ENCODE measurements around the gene KCNE1.
"Not testable (repeated sequence)": the region's sequence is repeated elsewhere in the genome, so short reads cannot be mapped to it uniquely, and the experiment has no call there.

Gene KCNE1

DNA sequence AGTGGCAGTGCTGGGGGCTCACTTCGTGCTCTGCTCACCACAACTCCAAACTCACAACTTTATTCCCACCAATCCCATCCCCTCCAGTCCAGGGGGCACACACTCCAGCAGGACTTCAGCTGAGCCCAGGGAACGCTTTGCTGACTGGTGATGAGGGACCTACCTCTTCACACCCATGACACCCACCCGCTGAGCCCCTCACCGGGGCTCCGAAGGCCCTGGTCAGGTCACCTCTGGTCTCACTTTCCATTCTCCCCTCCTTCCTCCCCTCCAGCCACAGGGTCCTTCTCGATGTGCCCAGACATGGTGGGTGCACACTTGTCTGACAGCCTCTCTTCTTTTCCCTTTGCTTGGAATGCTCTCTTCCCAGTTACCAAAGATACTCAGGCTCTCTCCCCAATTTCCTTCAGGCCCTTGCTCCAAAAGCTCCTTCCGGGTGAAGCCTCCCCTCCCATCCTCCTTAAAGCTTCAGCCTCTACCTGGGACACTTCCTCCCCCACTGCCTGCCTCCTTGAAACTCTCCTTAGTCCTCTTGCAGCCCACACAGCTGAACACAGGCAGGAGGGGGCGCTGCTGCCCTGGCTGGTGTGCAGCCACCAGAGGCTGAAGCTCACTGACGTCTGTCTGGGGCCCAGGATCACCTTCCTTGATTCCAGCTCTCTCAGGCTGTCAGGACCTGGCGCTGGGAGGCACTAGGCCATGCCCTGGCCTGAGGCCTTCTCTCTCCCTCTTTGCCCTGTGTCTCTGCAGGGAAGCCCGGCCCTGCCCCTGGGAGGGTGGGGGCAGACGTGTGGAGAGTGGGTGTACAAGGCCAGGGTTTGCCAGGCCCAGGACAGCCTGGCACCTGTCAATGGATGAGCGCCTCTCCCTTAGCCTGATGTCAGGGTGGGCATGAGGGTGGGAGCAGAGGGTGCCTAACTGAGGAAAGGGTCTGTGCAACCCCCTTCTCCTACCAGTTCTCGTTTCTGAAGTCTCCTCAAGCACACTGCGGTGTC, 1.6 kb downstream of the KCNE1 start:
- peak in 1 of 2 experiments; percentile 12 for DNase-seq

GRCh38 chr21:34509151-34509550, 2.9 kb downstream of the KCNE1 start:
- no peak for DNase-seq

DNA sequence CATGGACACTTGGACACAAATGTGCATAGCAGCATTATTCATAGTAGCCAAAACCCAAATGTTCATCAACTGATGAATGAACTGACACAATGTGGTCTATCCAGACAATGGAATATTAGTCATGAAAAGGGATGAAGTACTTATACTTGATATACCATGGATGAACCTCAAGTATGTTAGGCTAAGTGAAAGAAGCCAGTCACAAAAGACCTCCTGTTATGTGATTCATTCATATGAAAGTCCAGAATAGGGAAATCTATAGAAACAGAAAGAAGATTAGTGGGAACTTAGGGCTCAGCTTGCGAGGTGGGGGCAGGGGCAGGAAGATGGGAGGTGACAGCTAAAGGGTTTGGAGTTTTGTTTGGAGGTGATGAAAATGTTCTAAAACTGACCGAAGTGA, 7.4 kb downstream of the KCNE1 start:
- no peak for DNase-seq

DNA sequence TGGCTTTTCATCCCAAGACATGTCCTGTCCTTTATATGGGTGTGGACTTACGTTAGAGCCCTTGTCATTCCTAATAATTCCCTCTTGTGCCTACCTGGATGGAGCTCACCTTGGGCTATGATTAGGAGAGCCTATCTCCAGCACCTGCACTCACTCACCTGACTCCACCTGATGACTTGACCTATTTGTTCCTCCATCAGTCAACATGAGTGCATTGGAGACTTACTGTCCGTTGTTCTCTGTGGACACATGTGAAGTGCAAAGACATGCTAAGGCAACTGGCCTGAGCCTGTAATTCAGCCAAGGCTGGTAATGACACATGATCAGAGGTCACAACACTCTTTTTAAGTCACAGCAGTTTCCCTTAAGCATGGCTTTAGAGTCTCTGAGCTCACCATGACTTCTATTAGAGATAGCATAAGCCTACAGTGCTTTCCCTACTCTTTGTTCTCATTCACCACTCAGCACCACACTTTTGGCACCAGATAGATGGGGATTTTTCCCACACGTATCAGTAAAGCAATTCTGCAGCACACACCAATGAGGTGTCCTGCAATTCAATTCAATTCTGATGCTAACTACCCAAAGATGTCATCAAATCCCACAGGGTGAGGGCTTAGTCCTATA, 9.4 kb downstream of the KCNE1 start:
- DNase-seq: no peak

DNA sequence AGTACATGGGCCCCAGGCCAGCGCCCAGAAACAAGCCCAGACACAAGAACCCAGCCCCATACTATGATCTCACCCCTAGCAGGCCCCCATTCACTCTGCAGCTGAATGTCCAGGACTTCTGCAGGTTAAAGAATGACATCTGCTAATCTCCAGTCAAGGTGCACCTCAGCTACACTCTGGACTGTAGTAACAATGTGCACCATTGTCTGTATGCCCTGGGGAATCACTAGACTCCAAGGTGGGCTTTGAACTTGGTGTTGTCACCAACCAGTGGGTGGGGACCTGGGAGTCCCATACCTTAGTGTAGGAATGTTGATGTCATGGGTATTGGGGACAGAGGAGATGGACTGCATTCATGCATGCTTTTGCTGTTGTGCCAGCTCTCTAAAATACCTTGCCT, 10.3 kb downstream of the KCNE1 start:
- DNase-seq: no peak

GRCh38 chr21:34500191-34500590, 11.8 kb downstream of the KCNE1 start:
- no peak for DNase-seq

GRCh38 chr21:34499116-34499515, 12.9 kb downstream of the KCNE1 start:
- DNase-seq: no peak

DNA sequence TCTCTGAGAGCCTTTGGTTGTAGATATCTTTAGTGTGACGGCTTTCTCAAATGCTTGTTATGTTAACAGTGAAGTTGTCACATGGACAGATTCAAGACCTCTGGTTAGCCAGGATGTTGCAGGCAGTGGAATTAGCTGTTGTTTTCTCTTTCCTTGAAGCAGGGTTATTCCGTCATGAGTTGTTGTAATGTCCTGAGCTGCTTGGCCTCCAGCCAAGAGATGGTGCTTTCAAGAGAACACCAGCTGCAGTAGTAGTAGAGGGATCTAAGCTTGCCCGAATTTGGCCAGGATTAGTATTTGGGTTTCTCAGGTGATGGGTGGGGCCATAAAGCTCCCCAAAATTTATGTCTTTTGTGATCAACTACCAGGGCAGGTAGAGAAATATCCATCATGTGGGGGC, 13.4 kb downstream of the KCNE1 start:
- peak in 1 of 2 experiments; percentile 10 for DNase-seq

DNA sequence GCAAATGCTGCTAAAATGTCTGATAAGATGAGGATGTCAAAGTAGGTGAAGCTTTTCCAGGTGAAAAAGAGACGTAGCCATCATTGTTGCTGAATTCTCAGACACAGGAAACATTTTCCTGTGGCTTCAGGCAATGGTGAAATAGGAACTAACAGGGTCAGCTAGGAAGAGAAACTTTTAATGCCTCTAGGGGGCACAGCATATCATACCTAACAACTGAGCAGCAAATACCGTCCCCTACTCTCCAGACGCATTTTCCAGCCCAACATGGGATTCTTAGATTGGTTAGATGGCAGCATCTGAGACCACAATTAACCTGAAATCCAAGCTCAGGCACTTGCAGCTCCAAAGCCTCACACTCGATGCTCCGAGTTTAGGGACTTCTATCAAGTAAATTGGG, 28.2 kb downstream of the KCNE1 start:
- not testable (repeated sequence) for DNase-seq

DNA sequence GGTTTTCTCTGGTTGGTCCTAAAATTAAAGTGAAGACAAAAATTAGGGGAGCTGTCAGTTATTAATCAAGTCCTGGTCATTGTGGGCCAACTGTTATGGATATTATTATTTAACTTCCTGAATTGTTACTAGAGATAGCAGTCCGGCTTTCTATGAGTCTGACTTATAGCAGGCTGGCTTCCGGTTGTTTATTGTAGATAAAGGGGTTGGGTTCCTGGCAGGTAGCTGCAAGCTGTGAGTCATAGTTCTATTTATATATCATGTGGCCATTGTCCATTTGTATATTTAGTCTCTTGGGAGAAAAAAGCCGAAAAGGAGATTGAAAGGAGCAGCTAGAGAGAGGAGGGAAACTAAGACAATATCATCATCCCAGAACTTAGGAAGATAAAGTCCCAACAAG, 28.6 kb downstream of the KCNE1 start:
- not testable (repeated sequence) for DNase-seq

DNA sequence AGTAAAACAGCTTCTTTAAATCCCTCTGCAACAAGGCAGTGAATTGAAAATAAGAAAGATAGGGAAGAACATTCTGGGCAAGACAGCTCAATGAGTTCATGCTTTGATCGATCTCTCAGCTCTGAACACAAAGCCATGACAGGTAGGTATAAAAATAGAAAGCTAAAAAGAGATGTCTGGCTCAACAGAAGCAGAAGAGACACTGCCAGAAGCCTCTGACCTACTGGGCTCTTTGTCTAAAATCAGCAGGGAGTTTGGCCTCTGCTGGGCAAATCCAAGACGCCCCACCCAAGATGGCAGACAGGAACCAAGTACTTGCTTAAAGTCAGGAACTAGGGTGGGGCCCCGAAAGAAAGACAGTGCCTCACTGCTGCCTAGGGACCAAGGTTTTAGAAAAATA, 44.7 kb downstream of the KCNE1 start:
- DNase-seq: not testable (repeated sequence)

- not testable (repeated sequence) for DNase-seq
Measured at GRCh38 chr21:34459426-34459825, 52.6 kb downstream of the KCNE1 start.

DNA sequence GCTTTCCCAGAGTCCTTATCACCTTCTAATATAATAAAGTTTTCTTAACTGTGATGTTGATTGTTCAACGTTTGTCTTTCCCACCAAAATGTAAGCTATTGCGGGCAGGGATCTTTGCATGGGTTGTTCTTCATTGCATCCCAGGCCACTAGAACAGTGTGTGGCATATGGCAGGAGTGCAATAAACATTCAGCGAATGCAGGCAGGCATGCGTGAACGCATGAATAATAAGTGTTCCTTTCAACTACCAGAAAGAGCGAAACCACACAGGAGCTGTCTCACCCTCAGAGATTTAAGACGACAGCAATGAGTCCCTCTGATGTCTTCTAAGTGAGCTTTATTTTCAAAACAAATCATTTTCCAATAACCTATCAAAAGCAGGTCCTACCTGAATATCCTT, 53.7 kb downstream of the KCNE1 start:
- not testable (repeated sequence) for DNase-seq

DNA sequence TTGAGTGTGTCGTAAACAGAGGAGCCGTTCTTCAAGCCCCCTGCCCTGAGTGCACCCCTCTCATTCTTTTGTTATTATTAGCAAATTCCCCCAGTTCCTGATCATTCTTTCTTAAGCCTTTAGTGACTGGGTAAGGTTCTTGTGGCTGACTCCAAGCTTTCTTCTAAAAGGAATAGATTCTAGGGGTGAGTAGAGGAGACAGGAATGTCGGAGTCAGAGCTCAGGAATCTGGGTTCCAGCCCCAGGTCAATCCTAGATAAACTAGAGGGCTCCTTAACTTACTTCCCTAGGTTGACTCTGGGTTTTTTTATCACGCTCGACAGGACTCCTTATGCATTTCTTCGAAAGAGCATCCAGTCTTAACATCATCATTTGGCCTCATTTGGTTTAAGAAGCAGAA, 55.8 kb downstream of the KCNE1 start:
- DNase-seq: not testable (repeated sequence)

- DNase-seq: not testable (repeated sequence)
Measured at GRCh38 chr21:34455628-34456027, 56.4 kb downstream of the KCNE1 start.

DNA sequence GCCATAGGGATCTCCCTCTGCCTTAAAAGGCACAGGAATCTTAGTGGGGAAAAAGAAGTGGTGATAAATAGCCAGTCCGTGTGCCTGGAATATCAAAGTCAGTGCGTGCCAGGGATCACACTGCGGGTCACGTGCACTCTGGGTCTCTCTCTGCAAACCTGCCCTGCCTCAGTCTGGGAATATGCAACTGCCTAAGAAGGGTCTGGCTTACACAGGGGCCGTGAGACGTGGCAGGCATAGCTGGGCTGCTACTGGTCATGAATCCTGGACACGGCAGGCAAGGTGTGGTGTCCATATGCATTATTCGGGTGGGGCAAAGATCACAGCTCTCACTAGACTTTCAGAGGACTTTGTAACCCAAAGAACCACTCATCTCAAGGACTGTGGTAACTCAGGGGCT, 65.0 kb downstream of the KCNE1 start:
- not testable (repeated sequence) for DNase-seq

GRCh38 chr21:34443486-34443885, 68.5 kb downstream of the KCNE1 start:
- not testable (repeated sequence) for DNase-seq

DNA sequence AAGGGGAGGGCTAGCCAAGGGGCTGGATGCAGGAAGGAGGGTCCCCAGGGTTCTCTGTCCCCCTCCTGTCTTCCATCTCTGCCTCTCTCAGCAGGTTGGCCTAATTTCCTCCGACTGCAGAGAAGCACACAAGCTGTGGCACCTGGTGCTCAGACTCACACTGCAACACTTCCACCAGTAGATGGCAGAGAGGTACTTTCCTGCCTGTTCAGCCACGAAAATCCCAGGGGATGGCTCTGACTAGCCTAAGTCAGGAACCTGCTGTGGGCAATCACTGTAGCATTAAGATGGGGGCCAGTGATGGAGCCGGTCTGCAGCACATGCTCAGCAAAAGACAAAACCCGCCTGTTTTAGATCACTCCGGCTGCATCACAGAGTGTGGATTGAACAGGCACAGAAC, 82.3 kb downstream of the KCNE1 start:
- DNase-seq: not testable (repeated sequence)

DNA sequence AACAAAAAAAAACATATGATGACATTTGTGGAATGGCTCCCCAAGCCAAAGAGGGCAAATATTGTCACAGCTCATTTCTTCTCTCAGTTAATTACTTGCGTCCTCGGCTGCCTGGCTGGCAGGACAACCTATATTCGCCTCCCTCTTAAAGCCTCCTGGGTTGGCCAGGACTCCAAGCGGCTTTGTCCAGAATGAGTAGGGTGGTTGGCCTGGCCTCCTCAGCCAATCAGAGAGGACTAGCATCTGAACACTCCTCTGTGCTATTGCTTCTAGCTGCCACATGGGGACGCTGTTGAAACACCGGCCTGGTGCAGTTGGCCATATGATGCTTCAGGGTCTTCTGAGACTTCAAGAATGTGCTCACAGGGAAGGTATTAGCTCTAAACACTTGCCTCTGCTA, 83.6 kb downstream of the KCNE1 start:
- DNase-seq: not testable (repeated sequence)

DNA sequence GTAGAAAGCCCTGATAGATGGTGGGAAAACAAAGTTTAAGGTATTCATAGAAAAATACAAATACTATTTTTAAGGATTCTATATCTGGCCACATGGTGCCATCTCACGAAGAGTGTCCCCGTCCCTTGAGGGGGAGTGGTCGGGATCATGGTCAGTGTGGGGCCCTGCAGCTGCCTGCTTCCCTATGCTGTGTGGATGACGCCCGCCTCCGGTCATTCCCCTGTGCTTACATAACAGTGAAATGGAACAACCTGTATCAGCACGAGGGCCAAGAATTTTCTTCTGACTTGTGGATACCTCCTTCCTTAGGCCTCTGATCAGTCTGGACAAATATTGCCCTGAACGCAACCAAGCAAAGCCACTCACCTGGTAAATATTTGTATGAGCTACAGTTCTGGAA, 84.7 kb downstream of the KCNE1 start:
- not testable (repeated sequence) for DNase-seq

GRCh38 chr21:34423805-34424204, 88.2 kb downstream of the KCNE1 start, which contains the start of gene SMIM34:
SMIM34 (minus strand) TSS chr21:34423951; CDS start chr21:34423839, 112 bp downstream.
- not testable (repeated sequence) for DNase-seq

DNA sequence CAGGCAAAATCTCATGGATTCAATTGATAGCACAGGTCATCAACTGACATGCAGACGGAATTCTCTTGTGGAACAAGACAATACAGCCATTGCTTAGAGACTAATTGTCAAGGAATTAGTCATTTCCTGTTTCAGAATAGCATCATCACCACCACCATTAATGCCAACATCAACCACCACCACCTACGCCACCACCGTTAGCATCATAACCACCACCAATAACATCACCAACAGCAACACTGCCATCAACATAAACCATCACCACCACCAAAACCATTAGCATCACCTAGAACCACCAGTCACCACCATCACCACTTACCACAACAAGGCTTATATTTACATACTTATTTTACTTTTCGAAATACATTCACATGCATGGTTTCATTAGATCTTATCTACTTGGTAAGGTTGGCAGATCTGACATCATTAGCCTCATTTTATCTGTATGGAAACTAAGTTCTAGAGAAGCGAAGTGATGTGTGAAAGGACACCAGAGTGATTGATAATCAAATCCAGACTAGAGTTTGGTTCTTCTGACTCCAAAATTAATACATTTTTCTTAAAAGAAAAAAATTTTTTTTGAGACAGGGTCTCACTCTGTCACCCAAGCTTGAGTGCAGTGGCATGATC, 94.4 kb downstream of the KCNE1 start:
- not testable (repeated sequence) for DNase-seq

GRCh38 chr21:34407294-34407693, 104.7 kb downstream of the KCNE1 start:
- not testable (repeated sequence) for DNase-seq

Data from NCI-H446 (cell line).